Esophagus muscularis mucosa (tissue), 4 donors: ENCODE results near the gene SLC2A13. TPM values are rescaled to one million over a fixed set of nuclear protein-coding genes. Genes with fewer than 3 reads are reported as not detected.
"Not testable (repeated sequence)": the region's sequence is repeated elsewhere in the genome, so short reads cannot be mapped to it uniquely, and the experiment has no call there.

Experiments used
- DNase-seq: peaks from one replicate; pipeline ENCODE4 v3.0.0-alpha.2; 2017; ENCODE audit errors: extremely low spot score
- H3K27ac ChIP-seq, 4 donors: fragments of 200-600 bp; sonication (generic); replicated peaks in 1 of 4; 1 replicate in 3 of 4; 2 replicates in 1 of 4; pipeline ENCODE4 v1.5.1; 2016 to 2019; ENCODE audit warnings: mild to moderate bottlenecking in 1 of 4
- H3K27me3 ChIP-seq, 4 donors: fragments of 200-600 bp; sonication (generic); one replicate each; pipeline versions ENCODE4 v1.5.1 to v1.6.0; 2016 to 2019
- H3K36me3 ChIP-seq, 4 donors: fragments of 200-600 bp; sonication (generic); one replicate each; pipeline ENCODE4 v1.5.1; 2016 to 2019
- H3K4me1 ChIP-seq, 4 donors: fragments of 200-600 bp; sonication (generic); one replicate each; pipeline ENCODE4 v1.5.1; 2016 to 2019
- H3K4me3 ChIP-seq, 4 donors: fragments of 200-600 bp; sonication (generic); 1 replicate in 2 of 4; 2 replicates in 2 of 4; pipeline ENCODE4 v1.5.1; 2016 to 2019; ENCODE audit warnings: mild to moderate bottlenecking in 4 of 4, moderate library complexity in 1 of 4
- H3K9me3 ChIP-seq, 4 donors: fragments of 200-600 bp; sonication (generic); 1 replicate in 3 of 4; 2 replicates in 1 of 4; pipeline ENCODE4 v1.5.1; 2016 to 2019
- CTCF ChIP-seq, 3 experiments: fragments of 200-600 bp in 2 of 3; fragments of 450-650 bp in 1 of 3; sonication (generic) in 2 of 3; IDR thresholded peaks; one replicate each; pipeline ENCODE4 v1.5.1; 2017 to 2019; ENCODE audit warnings: antibody characterized with exemption in 3 of 3, mild to moderate bottlenecking in 2 of 3, moderate library complexity in 1 of 3
- EP300 ChIP-seq: sonication (generic); formaldehyde crosslinking; IDR thresholded peaks from one replicate; pipeline ENCODE4 v1.6.1; 2017; ENCODE audit warnings: antibody characterized with exemption
- POLR2A ChIP-seq: fragments of 450-650 bp; IDR thresholded peaks from one replicate; pipeline ENCODE4 v1.6.1; 2017; ENCODE audit warnings: antibody characterized with exemption, moderate library complexity, mild to moderate bottlenecking, low read depth
- POLR2AphosphoS5 ChIP-seq, 2 donors: sonication (generic); formaldehyde crosslinking; IDR thresholded peaks; one replicate each; pipeline ENCODE4 v1.6.1; 2017; ENCODE audit warnings: antibody characterized with exemption in 2 of 2
- WGBS: methylation state at CpG from one replicate; pipeline ENCODE4 v1.1.5; 2018; 5-methylcytosine and 5-hydroxymethylcytosine counted together
- intact Hi-C: fragments of 100-400 bp; cut with DNase I; formaldehyde crosslinking; loops from one replicate; pipeline ENCODE4 v1.15.1; 2023
- total RNA-seq, 4 donors: library from RNA; depleted of rRNA; stranded (reverse); fragments of >200 nt; gene quantifications; one replicate each; pipeline versions ENCODE4 v1.1.0 to v1.2.1, GENCODE V29; 2016

The SLC2A13 gene
- total RNA-seq, 4 donors from 2014 or later: 19.6 to 25.7 (median 21.4) TPM

DNA sequence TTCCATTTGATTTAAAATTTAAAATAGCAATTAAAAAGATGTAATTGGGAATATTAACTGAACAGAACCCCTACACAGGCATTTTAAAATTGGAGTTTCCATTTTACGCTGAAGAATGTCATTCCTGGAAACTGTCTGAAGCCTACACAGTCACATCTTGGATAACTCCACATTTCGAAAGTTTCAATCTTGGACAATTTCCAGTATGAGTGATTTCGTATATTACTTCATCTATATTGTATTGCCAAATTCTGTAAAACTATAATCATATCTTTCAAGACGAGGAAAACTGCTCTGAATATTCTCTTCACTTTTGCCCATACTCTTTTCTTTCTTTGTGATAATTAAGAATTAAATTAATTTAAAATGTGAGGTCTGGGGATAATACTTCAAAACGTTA, 292.1 kb downstream of the SLC2A13 start:
- TF ChIP-seq POLR2A: no peak
- no peak for TF ChIP-seq CTCF (IDR thresholded peaks at IDR 0.05)
- no peak for TF ChIP-seq EP300
- no peak for TF ChIP-seq POLR2AphosphoS5 (IDR thresholded peaks at IDR 0.05)
- intact Hi-C loops: no loop called here
- WGBS: 63% methylated on average over 5 of the region's 5 CpGs
- peaks cover 0 to 5% (median 0%) of the 10 kb centered on the region in 4 donors for H3K36me3 ChIP-seq
- no peak for DNase-seq
- no peak overlapping the region for H3K27ac ChIP-seq
- H3K4me3 ChIP-seq: no peak overlapping the region
- peaks cover 0 to 3% (median 0%) of the 10 kb centered on the region in 4 donors for H3K9me3 ChIP-seq
- H3K27me3 ChIP-seq: no peaks in the 10 kb centered on the region
- H3K4me1 ChIP-seq: no peaks in the 10 kb centered on the region

DNA sequence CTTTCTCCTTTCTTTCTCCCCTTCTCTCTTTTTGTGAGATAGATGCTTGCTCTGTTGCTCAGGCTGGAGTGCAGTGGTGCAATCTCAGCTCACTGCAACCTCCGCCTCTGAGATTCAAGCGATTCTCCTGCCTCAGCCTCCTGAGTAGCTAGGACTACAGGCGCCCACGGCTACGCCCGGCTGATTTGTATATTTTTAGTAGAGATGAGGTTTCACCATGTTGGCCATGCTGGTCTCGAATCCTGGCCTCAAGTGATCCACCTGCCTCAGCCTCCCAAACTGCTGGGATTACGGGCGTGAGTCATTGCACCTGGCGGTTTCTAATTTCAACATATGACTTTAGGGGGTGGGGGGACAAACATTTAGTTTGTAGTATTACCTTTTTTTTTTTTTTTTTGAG, 293.4 kb downstream of the SLC2A13 start:
- H3K4me1 ChIP-seq, H3K4me3 ChIP-seq, H3K27ac ChIP-seq, H3K9me3 ChIP-seq, H3K36me3 ChIP-seq, intact Hi-C loops, H3K27me3 ChIP-seq, DNase-seq: not testable (repeated sequence)
- 97% methylated on average over 10 of the region's 10 CpGs for WGBS

GRCh38 chr12:39807043-39807442, 298.8 kb downstream of the SLC2A13 start:
- H3K27ac ChIP-seq: no peak overlapping the region
- TF ChIP-seq POLR2AphosphoS5 (IDR thresholded peaks at IDR 0.05) (no peak), CTCF (IDR thresholded peaks at IDR 0.05) (peak in 1 of 3 experiments; percentile 10)
- no peaks in the 10 kb centered on the region for H3K27me3 ChIP-seq
- H3K4me3 ChIP-seq: no peak overlapping the region
- intact Hi-C loops: no loop called here
- H3K36me3 ChIP-seq: no peaks in the 10 kb centered on the region
- no peak for DNase-seq
- no peaks in the 10 kb centered on the region for H3K4me1 ChIP-seq
- peaks cover 0 to 3% (median 0%) of the 10 kb centered on the region in 4 donors for H3K9me3 ChIP-seq
- 78% methylated on average over 5 of the region's 5 CpGs for WGBS

GRCh38 chr12:39805651-39806050, 300.2 kb downstream of the SLC2A13 start:
- Histone ChIP-seq H3K27me3 (no peaks in the 10 kb centered on the region), H3K4me1 (no peaks in the 10 kb centered on the region), H3K4me3 (no peak overlapping the region), H3K9me3 (peaks cover 0 to 3% (median 0%) of the 10 kb centered on the region in 4 donors), H3K27ac (no peak overlapping the region), H3K36me3 (no peaks in the 10 kb centered on the region)
- 74% methylated on average over 2 of the region's 2 CpGs for WGBS
- DNase-seq: no peak
- intact Hi-C loops: no loop called here
- TF ChIP-seq EP300 (no peak), CTCF (IDR thresholded peaks at IDR 0.05) (no peak), POLR2A (no peak), POLR2AphosphoS5 (IDR thresholded peaks at IDR 0.05) (no peak)

DNA sequence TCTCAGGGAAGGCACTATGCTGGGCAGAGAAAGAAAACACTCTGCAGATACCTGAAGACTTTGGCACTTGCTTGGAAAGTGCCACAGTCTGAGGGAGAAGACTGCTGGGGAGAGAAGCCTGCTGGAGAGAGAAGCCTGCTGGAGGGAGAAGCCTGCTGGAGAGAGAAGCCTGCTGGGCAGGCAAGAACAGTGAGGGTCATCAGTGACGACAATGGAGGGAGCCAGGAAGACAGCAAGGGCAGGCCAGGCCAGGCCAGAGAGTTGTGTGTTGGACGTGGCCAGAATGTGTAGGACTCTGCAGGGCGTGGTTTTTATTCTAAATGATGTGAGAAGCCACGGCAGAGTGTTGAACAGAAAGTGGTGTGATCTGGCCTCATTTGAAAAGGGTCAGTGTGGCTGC, 301.0 kb downstream of the SLC2A13 start:
- Histone ChIP-seq H3K36me3 (no peaks in the 10 kb centered on the region), H3K4me3 (no peak overlapping the region), H3K4me1 (no peaks in the 10 kb centered on the region), H3K9me3 (no peaks in the 10 kb centered on the region), H3K27me3 (no peaks in the 10 kb centered on the region), H3K27ac (no peak overlapping the region)
- intact Hi-C loops: no loop called here
- TF ChIP-seq POLR2A (no peak), CTCF (IDR thresholded peaks at IDR 0.05) (no peak), EP300 (no peak), POLR2AphosphoS5 (IDR thresholded peaks at IDR 0.05) (no peak)
- WGBS: 70% methylated on average over 4 of the region's 4 CpGs
- DNase-seq: no peak
